H1 (cell line): ENCODE results near the gene SPON2. TPM values are rescaled to one million over a fixed set of nuclear protein-coding genes. Genes with fewer than 3 reads are reported as not detected.
A peak's percentile ranks its signal among the peaks of the same experiment; 100 is the strongest.

Source experiments
- CTCF ChIA-PET: fragments of 300-600 bp; sonication (Branson Sonifier 250); formaldehyde crosslinking; loops from one replicate; lab custom pipeline; 2021; ENCODE audit not compliant: partially characterized antibody; lab: Charles Lee
- POLR2A ChIA-PET: fragments of 300-600 bp; sonication (Branson Sonifier 250); formaldehyde crosslinking; loops from one replicate; lab custom pipeline; 2021; ENCODE audit warnings: inconsistent platforms; ENCODE audit not compliant: partially characterized antibody; lab: Charles Lee
- DNase-seq, 2 experiments: peaks; one replicate each; pipeline versions ENCODE4 v3.0.0 to v3.0.0-alpha.2; 2010 to 2022; ENCODE audit warnings: low spot score in 2 of 2, low read depth in 1 of 2, mixed read lengths in 1 of 2
- FAIRE-seq: peaks from 2 replicates; lab custom pipeline; 2011; peaks lifted over from hg19 to GRCh38; lab: Jason Lieb, UNC
- H2AFZ ChIP-seq: 2 replicates; pipeline ENCODE4 v1.8.1; 2012; ENCODE audit warnings: low read length, inconsistent platforms
- H2AK5ac ChIP-seq: 2 replicates; pipeline ENCODE4 v1.6.1; 2013; ENCODE audit warnings: low read depth, low read length
- H2BK120ac ChIP-seq: replicated peaks from 2 replicates; pipeline ENCODE3; 2013; ENCODE audit warnings: low read depth, low read length, inconsistent platforms
- H2BK12ac ChIP-seq: 2 replicates; pipeline ENCODE4 v1.6.1; 2013; ENCODE audit warnings: low read depth, low read length
- H2BK15ac ChIP-seq: 2 replicates; pipeline ENCODE4 v1.6.1; 2013; ENCODE audit warnings: low read length
- H2BK20ac ChIP-seq: 2 replicates; pipeline ENCODE4 v1.6.1; 2013; ENCODE audit warnings: low read length
- H2BK5ac ChIP-seq: 2 replicates; pipeline ENCODE4 v1.6.1; 2013; ENCODE audit warnings: low read depth, low read length
- H3K14ac ChIP-seq: 2 replicates; pipeline ENCODE4 v1.6.1; 2013; ENCODE audit warnings: inconsistent platforms; ENCODE audit not compliant: insufficient read length
- H3K18ac ChIP-seq: 2 replicates; pipeline ENCODE4 v1.6.1; 2013; ENCODE audit warnings: low read length; ENCODE audit errors: extremely low read depth
- H3K23ac ChIP-seq: 2 replicates; pipeline ENCODE4 v1.6.1; 2013; ENCODE audit warnings: inconsistent platforms; ENCODE audit not compliant: insufficient read length
- H3K23me2 ChIP-seq: 2 replicates; pipeline ENCODE4 v1.6.1; 2013; ENCODE audit warnings: low read depth, low read length
- H3K27ac ChIP-seq: 2 replicates; pipeline ENCODE4 v1.6.1; 2011; ENCODE audit warnings: low read depth, low read length, inconsistent platforms
- H3K27me3 ChIP-seq, 4 experiments: replicated peaks in 1 of 4; 1 replicate in 1 of 4; 2 replicates in 3 of 4; pipeline versions ENCODE4 v1.6.1 to v1.8.1; 2011 to 2013; ENCODE audit warnings: low read length in 3 of 4, mild to moderate bottlenecking in 3 of 4, inconsistent platforms in 2 of 4, mixed read lengths in 2 of 4, moderate library complexity in 1 of 4; ENCODE audit not compliant: control insufficient read depth in 3 of 4, insufficient read depth in 3 of 4; ENCODE audit errors: extremely low read depth in 1 of 4
- H3K36me3 ChIP-seq, 4 experiments: 2 replicates each; pipeline versions ENCODE4 v1.6.1 to v1.8.1; 2011 to 2013; ENCODE audit warnings: mild to moderate bottlenecking in 4 of 4, low read length in 3 of 4, moderate library complexity in 2 of 4, control low read depth in 1 of 4, inconsistent platforms in 1 of 4; ENCODE audit not compliant: insufficient read depth in 4 of 4, control insufficient read depth in 2 of 4
- H3K4ac ChIP-seq: replicated peaks from 2 replicates; pipeline ENCODE3; 2013; ENCODE audit warnings: low read length, low read depth, mixed read lengths, inconsistent platforms; ENCODE audit not compliant: insufficient read length
- H3K4me1 ChIP-seq, 4 experiments: replicated peaks in 1 of 4; 1 replicate in 1 of 4; 2 replicates in 3 of 4; pipeline versions ENCODE4 v1.6.1 to v1.8.1; 2011 to 2013; ENCODE audit warnings: low read length in 3 of 4, inconsistent platforms in 2 of 4, mixed read lengths in 1 of 4; ENCODE audit not compliant: insufficient read depth in 4 of 4, control insufficient read depth in 3 of 4
- H3K4me2 ChIP-seq, 2 experiments: 2 replicates each; pipeline versions ENCODE4 v1.6.1 to v1.8.1; 2011 to 2013; ENCODE audit warnings: low read depth in 2 of 2, low read length in 2 of 2, control low read depth in 1 of 2, inconsistent platforms in 1 of 2, mild to moderate bottlenecking in 1 of 2; ENCODE audit not compliant: insufficient read depth in 1 of 2
- H3K4me3 ChIP-seq, 4 experiments: fragments of 200-600, 300-600 bp in 1 of 4; sonication (generic), shearing (Covaris generic), sonication (Bioruptor Twin) in 1 of 4; 2 replicates each; pipeline versions ENCODE4 v1.5.1 to v1.8.1; 2011 to 2016; ENCODE audit warnings: low read length in 4 of 4, low read depth in 3 of 4, control low read depth in 2 of 4, inconsistent platforms in 2 of 4, mild to moderate bottlenecking in 2 of 4, mixed read lengths in 1 of 4, moderate library complexity in 1 of 4; ENCODE audit not compliant: insufficient read depth in 2 of 4; ENCODE audit errors: extremely low read depth in 1 of 4
- H3K56ac ChIP-seq: replicated peaks from 2 replicates; pipeline ENCODE3; 2013; ENCODE audit warnings: low read depth, mild to moderate bottlenecking, mixed read lengths, low read length, inconsistent platforms; ENCODE audit not compliant: insufficient read length
- H3K79me1 ChIP-seq: 2 replicates; pipeline ENCODE4 v1.6.1; 2013; ENCODE audit warnings: low read depth, low read length, control low read depth
- H3K79me2 ChIP-seq, 2 experiments: 2 replicates each; pipeline versions ENCODE4 v1.6.1 to v1.8.1; 2012 to 2013; ENCODE audit warnings: low read length in 2 of 2, mild to moderate bottlenecking in 2 of 2, inconsistent platforms in 1 of 2; ENCODE audit not compliant: insufficient read depth in 2 of 2, control insufficient read depth in 1 of 2
- H3K9ac ChIP-seq, 4 experiments: replicated peaks in 1 of 4; 1 replicate in 1 of 4; 2 replicates in 3 of 4; pipeline versions ENCODE4 v1.6.1 to v1.8.1; 2011 to 2013; ENCODE audit warnings: low read depth in 3 of 4, low read length in 3 of 4, control low read depth in 2 of 4, mild to moderate bottlenecking in 2 of 4, moderate library complexity in 2 of 4, inconsistent platforms in 1 of 4; ENCODE audit errors: extremely low read depth in 1 of 4
- H3K9me3 ChIP-seq, 2 experiments: 2 replicates each; pipeline versions ENCODE4 v1.6.1 to v1.8.1; 2012 to 2013; ENCODE audit warnings: mild to moderate bottlenecking in 2 of 2, moderate library complexity in 2 of 2, control low read depth in 1 of 2, inconsistent platforms in 1 of 2, low read depth in 1 of 2, low read length in 1 of 2, mixed read lengths in 1 of 2; ENCODE audit not compliant: insufficient read depth in 2 of 2
- H4K20me1 ChIP-seq, 2 experiments: replicated peaks in 1 of 2; 2 replicates each; pipeline versions ENCODE3 to v1.8.1; 2011 to 2013; ENCODE audit warnings: inconsistent platforms in 2 of 2, low read length in 2 of 2, mild to moderate bottlenecking in 1 of 2; ENCODE audit not compliant: insufficient read depth in 2 of 2, control insufficient read depth in 1 of 2
- H4K5ac ChIP-seq: 2 replicates; pipeline ENCODE4 v1.6.1; 2013; ENCODE audit warnings: low read length, low read depth, mixed read lengths, inconsistent platforms; ENCODE audit not compliant: insufficient read length
- H4K8ac ChIP-seq: 2 replicates; pipeline ENCODE4 v1.8.0; 2013; ENCODE audit warnings: mild to moderate bottlenecking, moderate library complexity, low read length, inconsistent platforms; ENCODE audit not compliant: insufficient read depth; ENCODE audit errors: extremely low read depth
- H4K91ac ChIP-seq: replicated peaks from 2 replicates; pipeline ENCODE3; 2013; ENCODE audit warnings: low read length, mixed read lengths, inconsistent platforms; ENCODE audit not compliant: insufficient read length
- SP1 ChIP-seq: IDR thresholded peaks from 2 replicates; pipeline ENCODE4 v1.6.1; 2011; ENCODE audit warnings: low read depth, low read length
- TBP ChIP-seq: IDR thresholded peaks from 2 replicates; pipeline ENCODE4 v1.6.1; 2011; ENCODE audit warnings: low read depth, low read length, improper control_type of control experiment
- WGBS, 2 experiments: shearing (Covaris generic) in 1 of 2; methylation state at CpG; one replicate each; pipeline versions ENCODE4 v1.1.6 to v1.1.7; 2013 to 2015; ENCODE audit warnings: low lambda C conversion rate in 2 of 2, mixed read lengths in 2 of 2, inconsistent platforms in 1 of 2, low coverage in 1 of 2, missing lambda C conversion rate in 1 of 2; ENCODE audit not compliant: insufficient replicate concordance in 2 of 2, insufficient coverage in 1 of 2, insufficient read length in 1 of 2; ENCODE audit errors: extremely low coverage in 1 of 2, missing lambda C conversion rate in 1 of 2; 5-methylcytosine and 5-hydroxymethylcytosine counted together
- polyA plus RNA-seq, 7 experiments: library from polyadenylated mRNA; depleted of rRNA in 3 of 7; stranded (reverse) in 5 of 7; unstranded in 2 of 7; fragments of >200 nt in 5 of 7; fragments of 200-250 nt in 2 of 7; gene quantifications; 1 replicate in 5 of 7; 2 replicates in 1 of 7; 4 replicates in 1 of 7; pipeline versions ENCODE4 v1.2.1 to v1.2.3, GENCODE V29; 2011 to 2013; ENCODE audit warnings: missing spikeins in 2 of 7, mixed read lengths in 2 of 7
- total RNA-seq: library from RNA; stranded (reverse); fragmentation: NEBNext Ultra II Directional; extraction: Animal tissue kit (Norgen Biotek cat#: 25700); gene quantifications from 2 replicates; pipeline ENCODE4 v1.2.1, GENCODE V29; 2021

Gene SPON2
- total and polyA plus RNA-seq, 2 of the 8 experiments (the other 6 are each of a cell fraction or from before 2014, with no cell fraction given), result 2.8 to 3.2 TPM

GRCh38 chr4:1207603-1208265 is 35.4 kb upstream of the SPON2 start:
- Histone ChIP-seq H3K4ac (no peak overlapping the region), H2BK120ac (no peak overlapping the region), H2BK15ac (no peak overlapping the region), H2BK5ac (no peak overlapping the region), H2BK20ac (no peak overlapping the region), H3K9me3 (no peaks in the 10 kb centered on the region), H3K18ac (no peak overlapping the region), H2BK12ac (no peak overlapping the region), H3K9ac (no peak overlapping the region), H3K27me3 (no peaks in the 10 kb centered on the region), H3K36me3 (peaks cover 0 to 9% (median 4%) of the 10 kb centered on the region in 4 experiments; a peak in 4 of 8 replicates), H3K27ac (no peak overlapping the region), H3K14ac (no peak overlapping the region), H3K23me2 (no peaks in the 10 kb centered on the region), H4K20me1 (peaks cover 2% of the 10 kb centered on the region in 2 experiments), H3K79me2 (no peaks in the 10 kb centered on the region), H4K5ac (no peak overlapping the region), H3K4me3 (no peak overlapping the region), H2AFZ (no peak overlapping the region), H4K91ac (no peak overlapping the region), H3K23ac (no peak overlapping the region), H2AK5ac (no peak overlapping the region), H3K79me1 (no peaks in the 10 kb centered on the region), H3K4me2 (no peak overlapping the region), H3K56ac (no peak overlapping the region), H3K4me1 (no peaks in the 10 kb centered on the region), H4K8ac (no peak overlapping the region)
- 94% methylated on average over 24 of the region's 31 CpGs; no CpG with 5 or more reads in 1 of the 2 experiments for WGBS, 2 experiments
- ChIA-PET POLR2A (interaction anchor here (0.6 to 1.8 kb wide), 3 partner anchors 10 to 136 kb away, joined by 3 read pairs; no protein-coding TSS in a partner anchor), CTCF (interaction anchor here (1.1 to 2.0 kb wide), 3 partner anchors 11 to 41 kb away, joined by 4 to 7 read pairs (median 5); no protein-coding TSS in a partner anchor)
- FAIRE-seq, result no peak
- DNase-seq, result peak in 1 of 2 experiments; percentile 45
- TF ChIP-seq TBP (no peak), SP1 (no peak)
